PC-3 (cell line): ENCODE data around the gene FOXL1. TPM values are rescaled to one million over a fixed set of nuclear protein-coding genes. Genes with fewer than 3 reads are reported as not detected.

Source experiments
- ATAC-seq: fragments of 200-7000 bp; cut with Tn5 transposase; 2 replicates; pipeline ENCODE4 v1.9.1; 2020; ENCODE audit warnings: mild to moderate bottlenecking, moderate library complexity
- BruUV-seq: library from RNA; stranded (reverse); fragments of 400-500 nt; replicated peaks from 2 replicates; lab custom pipeline; 2021; lab: Mats Ljungman, UMichigan
- CTCF ChIA-PET: fragments of 300-600 bp; sonication (Branson Sonifier 250); formaldehyde crosslinking; loops from one replicate; lab custom pipeline; 2022; ENCODE audit warnings: antibody characterized with exemption; lab: Charles Lee
- POLR2A ChIA-PET: fragments of 300-600 bp; sonication (Branson Sonifier 250); formaldehyde crosslinking; loops from one replicate; lab custom pipeline; 2022; ENCODE audit warnings: antibody characterized with exemption; ENCODE audit not compliant: unreplicated experiment; lab: Charles Lee
- DNase-seq: peaks from one replicate; pipeline ENCODE4 v3.0.0-alpha.2; 2015
- H2AFZ ChIP-seq: fragments of 300-600 bp; sonication (generic); 2 replicates; pipeline ENCODE4 v1.6.0; 2016; ENCODE audit warnings: antibody characterized with exemption, low read length
- H3F3A ChIP-seq: fragments of 300-600 bp; sonication (generic); one replicate; pipeline ENCODE4 v1.6.0; 2017; ENCODE audit warnings: antibody characterized with exemption, low read length, control low read depth, mild to moderate bottlenecking; ENCODE audit not compliant: unreplicated experiment
- H3K27ac ChIP-seq: fragments of 300-600 bp; sonication (generic); 2 replicates; pipeline ENCODE4 v1.5.1; 2016; ENCODE audit warnings: mild to moderate bottlenecking, low read length
- H3K27me3 ChIP-seq: fragments of 300-600 bp; sonication (generic); 2 replicates; pipeline ENCODE4 v1.6.1; 2016; ENCODE audit warnings: low read length, mixed read lengths
- H3K36me3 ChIP-seq: fragments of 300-600 bp; sonication (generic); 2 replicates; pipeline ENCODE4 v1.6.1; 2016; ENCODE audit warnings: low read depth, mixed run types, low read length, mixed read lengths
- H3K4me1 ChIP-seq: fragments of 300-600 bp; sonication (generic); 2 replicates; pipeline ENCODE4 v1.5.1; 2016; ENCODE audit warnings: low read length; ENCODE audit not compliant: insufficient read depth
- H3K4me2 ChIP-seq: fragments of 300-600 bp; sonication (generic); 2 replicates; pipeline ENCODE4 v1.6.0; 2016; ENCODE audit warnings: low read length
- H3K4me3 ChIP-seq: fragments of 300-600 bp; sonication (generic); 2 replicates; pipeline ENCODE4 v1.5.1; 2016; ENCODE audit warnings: mild to moderate bottlenecking, low read length, mixed read lengths
- H3K79me2 ChIP-seq: fragments of 300-600 bp; sonication (generic); 2 replicates; pipeline ENCODE4 v1.6.1; 2017; ENCODE audit warnings: low read length, mixed read lengths
- H3K9ac ChIP-seq: fragments of 300-600 bp; sonication (generic); 2 replicates; pipeline ENCODE4 v1.6.0; 2016; ENCODE audit warnings: mild to moderate bottlenecking, low read length
- H3K9me2 ChIP-seq: fragments of 300-600 bp; sonication (generic); replicated peaks from 2 replicates; pipeline ENCODE4 v1.6.1; 2016; ENCODE audit warnings: mixed run types, low read length, mixed read lengths
- H3K9me3 ChIP-seq: fragments of 300-600 bp; sonication (generic); 2 replicates; pipeline ENCODE4 v1.6.1; 2016; ENCODE audit warnings: low read length, mixed read lengths
- H4K20me1 ChIP-seq: fragments of 300-600 bp; sonication (generic); 2 replicates; pipeline ENCODE4 v1.6.1; 2016; ENCODE audit warnings: low read length, mixed read lengths
- EZH2 ChIP-seq: fragments of 300-600 bp; sonication (generic); IDR thresholded peaks from one replicate; pipeline ENCODE4 v1.6.1; 2017; ENCODE audit warnings: antibody characterized with exemption, mild to moderate bottlenecking, low read length; ENCODE audit not compliant: unreplicated experiment
- EZH2phosphoT487 ChIP-seq: fragments of 300-600 bp; sonication (generic); IDR thresholded peaks from 2 replicates; pipeline ENCODE4 v1.6.1; 2018; ENCODE audit warnings: mild to moderate bottlenecking, antibody characterized with exemption, low read length, borderline replicate concordance
- intact Hi-C: fragments of 100-400 bp; cut with micrococcal nuclease; formaldehyde crosslinking; loops from 2 replicates; pipeline ENCODE4 v1.9.0; 2023
- total RNA-seq: library from RNA; depleted of rRNA; stranded (reverse); fragments of >200 nt; gene quantifications from 2 replicates; pipeline ENCODE4 v1.2.3, GENCODE V29; 2014
- TF ChIP-seq, protein P1 (sequence below): fragments of 300-600 bp; sonication (generic); conservative IDR thresholded peaks from 2 replicates; pipeline ENCODE4 v1.5.1; 2017; ENCODE audit warnings: antibody characterized with exemption, low read depth, mild to moderate bottlenecking, low read length

The FOXL1 gene
- total RNA-seq, 1 experiment from 2014 or later = 8.1 TPM

- H2AFZ ChIP-seq = no peak overlapping the region
- H3K9ac ChIP-seq = no peak overlapping the region
- no TSS peak for BruUV-seq
Observed at GRCh38 chr16:86541560-86541959, 36.8 kb upstream of the FOXL1 start.

DNA sequence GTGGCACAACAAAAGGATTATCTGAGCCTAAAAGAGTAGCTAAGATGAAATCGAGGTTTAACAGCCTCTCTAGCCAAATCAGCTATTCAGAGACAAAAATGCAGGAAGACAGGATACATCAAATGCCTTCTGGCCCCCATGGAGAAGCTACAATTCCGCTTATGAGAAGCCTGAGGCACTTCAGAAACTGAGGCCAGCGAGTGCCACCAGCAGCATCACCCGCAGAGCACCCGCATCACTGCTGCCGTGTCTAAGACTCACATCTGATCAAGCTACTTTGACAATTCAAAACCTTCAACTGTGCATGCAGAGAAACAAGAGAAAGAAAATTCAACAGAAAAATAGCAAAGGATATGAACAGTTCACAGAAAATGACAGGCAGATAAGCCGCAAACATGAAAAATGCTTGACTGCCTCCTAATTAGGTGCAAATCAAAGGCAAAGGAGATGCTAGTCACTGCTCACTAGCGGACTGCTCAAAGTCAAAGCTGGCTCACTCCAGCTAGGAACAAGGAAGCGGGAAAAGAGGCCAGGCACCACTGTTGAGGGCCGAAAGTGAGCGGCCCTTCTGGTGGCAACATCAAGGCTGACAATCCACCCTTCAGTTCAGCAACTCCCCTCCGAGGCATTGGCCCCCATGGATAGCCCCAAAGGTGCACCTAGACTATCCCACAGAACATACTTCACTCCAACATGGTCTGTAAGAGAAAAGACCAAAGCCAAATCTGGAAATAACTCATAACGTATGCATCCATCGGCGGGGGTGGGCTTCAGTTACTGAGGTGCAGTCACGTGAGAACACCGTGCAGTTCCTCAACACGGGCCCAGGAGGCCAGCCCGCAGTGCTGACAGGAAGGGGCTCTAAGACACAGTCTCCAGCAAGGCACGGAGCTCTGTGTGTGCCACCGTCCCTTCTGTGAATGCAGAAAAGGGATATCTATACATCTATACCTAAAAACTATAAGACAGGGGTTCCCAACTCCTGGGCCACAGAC is 35.3 kb upstream of the FOXL1 start:
- BruUV-seq = no TSS peak

More at GRCh38 chr16:86541560-86541959, 36.8 kb upstream of the FOXL1 start:
- Histone ChIP-seq H3K4me3 (no peak overlapping the region), H3K4me2 (no peak overlapping the region), H3K27me3 (no peaks in the 10 kb centered on the region), H4K20me1 (no peaks in the 10 kb centered on the region), H3K9me3 (no peaks in the 10 kb centered on the region), H3K79me2 (no peaks in the 10 kb centered on the region), H3K9me2 (no peaks in the 10 kb centered on the region), H3K4me1 (no peaks in the 10 kb centered on the region), H3F3A (no peaks in the 10 kb centered on the region), H3K36me3 (peaks cover 5% of the 10 kb centered on the region; the same call in 1 of the 2 replicates), H3K27ac (no peak overlapping the region)
- ATAC-seq (no peak), DNase-seq (no peak)
- ChIA-PET CTCF (no interaction called here), POLR2A (no interaction called here)
- TF ChIP-seq, protein P1, sequence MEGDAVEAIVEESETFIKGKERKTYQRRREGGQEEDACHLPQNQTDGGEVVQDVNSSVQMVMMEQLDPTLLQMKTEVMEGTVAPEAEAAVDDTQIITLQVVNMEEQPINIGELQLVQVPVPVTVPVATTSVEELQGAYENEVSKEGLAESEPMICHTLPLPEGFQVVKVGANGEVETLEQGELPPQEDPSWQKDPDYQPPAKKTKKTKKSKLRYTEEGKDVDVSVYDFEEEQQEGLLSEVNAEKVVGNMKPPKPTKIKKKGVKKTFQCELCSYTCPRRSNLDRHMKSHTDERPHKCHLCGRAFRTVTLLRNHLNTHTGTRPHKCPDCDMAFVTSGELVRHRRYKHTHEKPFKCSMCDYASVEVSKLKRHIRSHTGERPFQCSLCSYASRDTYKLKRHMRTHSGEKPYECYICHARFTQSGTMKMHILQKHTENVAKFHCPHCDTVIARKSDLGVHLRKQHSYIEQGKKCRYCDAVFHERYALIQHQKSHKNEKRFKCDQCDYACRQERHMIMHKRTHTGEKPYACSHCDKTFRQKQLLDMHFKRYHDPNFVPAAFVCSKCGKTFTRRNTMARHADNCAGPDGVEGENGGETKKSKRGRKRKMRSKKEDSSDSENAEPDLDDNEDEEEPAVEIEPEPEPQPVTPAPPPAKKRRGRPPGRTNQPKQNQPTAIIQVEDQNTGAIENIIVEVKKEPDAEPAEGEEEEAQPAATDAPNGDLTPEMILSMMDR = no peak
- TF ChIP-seq EZH2phosphoT487 (no peak), EZH2 (no peak)
- intact Hi-C loops = no loop called here

More for the DNA sequence above, 35.3 kb upstream of the FOXL1 start:
- H3K9me2 ChIP-seq = no peaks in the 10 kb centered on the region
- DNase-seq (no peak), ATAC-seq (no peak)
- H3K27me3 ChIP-seq = no peaks in the 10 kb centered on the region
- no peak overlapping the region for H3K27ac ChIP-seq
- peaks cover 5% of the 10 kb centered on the region; the same call in 1 of the 2 replicates for H3K36me3 ChIP-seq
- H3K4me3 ChIP-seq = no peak overlapping the region
- no peaks in the 10 kb centered on the region for H4K20me1 ChIP-seq
- POLR2A ChIA-PET = no interaction called here
- H3K9me3 ChIP-seq = no peaks in the 10 kb centered on the region
- CTCF ChIA-PET = no interaction called here
- no peak overlapping the region for H2AFZ ChIP-seq
- no peak overlapping the region for H3K9ac ChIP-seq
- intact Hi-C loops = no loop called here
- H3K4me2 ChIP-seq = no peak overlapping the region
- no peaks in the 10 kb centered on the region for H3K79me2 ChIP-seq
- TF ChIP-seq, protein P1 = no peak
- no peaks in the 10 kb centered on the region for H3F3A ChIP-seq
- H3K4me1 ChIP-seq = no peaks in the 10 kb centered on the region
